Measurements from ENCODE around the gene RPL13A.
A peak's percentile ranks its signal among the peaks of the same experiment; 100 is the strongest.

The RPL13A gene

DNA sequence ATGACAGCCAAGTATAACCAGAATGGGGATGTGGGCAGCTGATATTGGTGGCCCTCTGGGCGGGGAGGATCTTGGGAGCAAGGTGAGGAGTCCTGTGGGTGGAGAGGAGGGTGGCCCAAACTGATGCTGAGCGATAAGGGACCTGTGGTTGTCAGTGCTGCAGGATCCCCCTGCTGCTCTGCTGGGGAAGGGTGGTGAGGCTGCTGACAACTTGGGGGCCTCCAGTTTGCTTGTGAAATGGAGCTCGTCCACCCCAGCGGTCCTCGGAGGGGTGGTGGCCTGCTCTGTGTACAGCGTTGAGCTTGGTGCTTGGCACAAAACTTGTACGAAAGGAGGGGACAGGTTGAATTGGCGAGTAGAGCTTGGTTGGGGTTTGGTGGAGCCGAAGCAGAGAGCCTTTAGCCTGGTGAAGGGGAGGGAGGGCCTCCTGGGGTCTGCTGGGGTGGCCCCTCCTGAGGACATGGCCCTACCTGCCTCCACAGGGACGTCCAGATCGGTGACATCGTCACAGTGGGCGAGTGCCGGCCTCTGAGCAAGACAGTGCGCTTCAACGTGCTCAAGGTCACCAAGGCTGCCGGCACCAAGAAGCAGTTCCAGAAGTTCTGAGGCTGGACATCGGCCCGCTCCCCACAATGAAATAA is 11.7 kb downstream of the RPL13A start:
- no peak overlapping the region for H3K4me3 ChIP-seq (ENCODE audit: low read length)
- DNase-seq (ENCODE audit: low read depth), result no peak
- TF ChIP-seq, protein P1, sequence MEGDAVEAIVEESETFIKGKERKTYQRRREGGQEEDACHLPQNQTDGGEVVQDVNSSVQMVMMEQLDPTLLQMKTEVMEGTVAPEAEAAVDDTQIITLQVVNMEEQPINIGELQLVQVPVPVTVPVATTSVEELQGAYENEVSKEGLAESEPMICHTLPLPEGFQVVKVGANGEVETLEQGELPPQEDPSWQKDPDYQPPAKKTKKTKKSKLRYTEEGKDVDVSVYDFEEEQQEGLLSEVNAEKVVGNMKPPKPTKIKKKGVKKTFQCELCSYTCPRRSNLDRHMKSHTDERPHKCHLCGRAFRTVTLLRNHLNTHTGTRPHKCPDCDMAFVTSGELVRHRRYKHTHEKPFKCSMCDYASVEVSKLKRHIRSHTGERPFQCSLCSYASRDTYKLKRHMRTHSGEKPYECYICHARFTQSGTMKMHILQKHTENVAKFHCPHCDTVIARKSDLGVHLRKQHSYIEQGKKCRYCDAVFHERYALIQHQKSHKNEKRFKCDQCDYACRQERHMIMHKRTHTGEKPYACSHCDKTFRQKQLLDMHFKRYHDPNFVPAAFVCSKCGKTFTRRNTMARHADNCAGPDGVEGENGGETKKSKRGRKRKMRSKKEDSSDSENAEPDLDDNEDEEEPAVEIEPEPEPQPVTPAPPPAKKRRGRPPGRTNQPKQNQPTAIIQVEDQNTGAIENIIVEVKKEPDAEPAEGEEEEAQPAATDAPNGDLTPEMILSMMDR (conservative IDR thresholded peaks at IDR 0.05; ENCODE audit: low read depth, low read length), result no peak

DNA sequence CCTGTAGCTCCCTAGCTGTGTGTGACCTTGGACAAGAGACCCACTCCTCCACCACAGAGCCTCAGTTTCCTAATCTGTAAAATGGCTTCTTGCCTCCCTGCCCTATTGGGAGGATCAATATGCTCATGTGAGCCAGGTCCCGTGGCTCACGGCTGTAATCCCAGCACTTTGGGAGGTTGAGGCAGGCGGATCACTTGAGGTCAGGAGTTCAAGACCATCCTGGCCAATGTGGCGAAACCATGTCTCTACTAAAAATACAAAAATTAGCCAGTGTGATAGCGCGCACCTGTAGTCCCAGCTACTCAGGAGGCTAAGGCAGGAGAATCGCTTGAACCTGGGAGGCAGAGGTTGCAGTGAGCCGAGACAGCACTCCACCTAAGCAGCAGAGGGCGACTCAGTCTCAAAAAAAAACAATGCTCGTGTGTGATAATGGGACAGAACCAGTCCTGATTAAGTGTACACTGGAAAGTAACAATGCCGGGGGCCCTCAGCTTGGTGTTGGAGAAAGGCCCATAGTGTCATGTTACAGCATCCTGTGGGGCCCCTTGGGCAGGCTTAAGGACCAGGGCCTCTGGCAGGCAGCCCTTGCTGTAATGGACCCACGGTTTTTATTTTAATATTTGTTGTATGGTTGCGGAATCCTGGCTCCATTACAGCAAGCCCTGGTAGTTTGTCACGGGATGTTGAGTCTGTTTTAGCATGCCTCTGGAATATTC is 15.6 kb downstream of the RPL13A start:
- DNase-seq (ENCODE audit: low read depth), result peak; percentile 66
- TF ChIP-seq, protein P1 (conservative IDR thresholded peaks at IDR 0.05; ENCODE audit: low read depth, low read length), result peak; percentile 61
- H3K4me3 ChIP-seq (ENCODE audit: low read length), result no peak overlapping the region

DNA sequence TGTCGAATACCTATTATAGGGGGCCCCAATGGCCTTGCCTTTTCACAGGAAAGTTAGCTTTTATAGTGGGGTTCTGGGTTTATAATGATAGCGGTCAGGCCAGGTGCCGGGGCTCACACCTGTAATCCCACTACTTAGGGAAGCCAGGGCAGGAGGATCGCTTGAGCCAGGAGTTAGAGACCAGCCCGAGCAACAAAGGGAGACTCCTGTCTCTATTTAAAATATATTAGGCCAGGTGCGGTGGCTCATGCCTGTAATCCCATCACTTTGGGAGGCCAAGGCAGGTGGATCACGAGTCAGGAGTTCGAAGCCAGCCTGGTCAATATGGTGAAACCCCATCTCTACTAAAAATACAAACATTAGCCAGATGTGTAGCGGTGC is 16.2 kb downstream of the RPL13A start:
- H3K4me3 ChIP-seq (ENCODE audit: low read length), result no peak overlapping the region
- TF ChIP-seq, protein P1 (conservative IDR thresholded peaks at IDR 0.05; ENCODE audit: low read depth, low read length), result no peak
- DNase-seq (ENCODE audit: low read depth), result no peak

DNA sequence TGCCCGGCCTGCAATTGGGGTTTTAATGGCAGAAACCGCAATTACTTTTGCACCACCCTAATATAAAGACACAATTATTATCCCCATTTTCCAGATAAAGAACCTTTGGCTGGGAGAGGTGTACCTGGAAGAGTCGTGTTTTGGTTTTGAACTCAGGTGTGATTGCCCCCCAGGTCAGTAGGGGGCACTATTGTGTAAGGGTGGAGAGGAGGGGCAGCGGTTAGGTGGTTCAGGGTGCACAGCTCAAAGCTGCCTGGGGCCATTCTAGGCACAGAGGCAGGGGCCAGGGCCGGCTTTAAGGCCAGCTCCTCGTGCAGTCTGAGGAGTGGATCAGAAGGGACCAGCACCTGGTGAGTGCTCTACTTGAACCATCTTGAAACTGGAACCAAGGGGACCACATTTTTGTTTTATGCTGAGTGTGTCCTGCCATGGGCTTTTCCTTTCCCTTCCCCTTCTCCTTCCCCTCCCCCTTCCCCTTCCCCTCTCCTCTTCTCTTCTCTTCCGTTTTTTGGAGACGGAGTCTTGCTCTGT is 19.2 kb downstream of the RPL13A start:
- no peak overlapping the region for H3K4me3 ChIP-seq (ENCODE audit: low read length)
- TF ChIP-seq, protein P1 (conservative IDR thresholded peaks at IDR 0.05; ENCODE audit: low read depth, low read length), result peak; percentile 82
- no peak for DNase-seq (ENCODE audit: low read depth)

DNA sequence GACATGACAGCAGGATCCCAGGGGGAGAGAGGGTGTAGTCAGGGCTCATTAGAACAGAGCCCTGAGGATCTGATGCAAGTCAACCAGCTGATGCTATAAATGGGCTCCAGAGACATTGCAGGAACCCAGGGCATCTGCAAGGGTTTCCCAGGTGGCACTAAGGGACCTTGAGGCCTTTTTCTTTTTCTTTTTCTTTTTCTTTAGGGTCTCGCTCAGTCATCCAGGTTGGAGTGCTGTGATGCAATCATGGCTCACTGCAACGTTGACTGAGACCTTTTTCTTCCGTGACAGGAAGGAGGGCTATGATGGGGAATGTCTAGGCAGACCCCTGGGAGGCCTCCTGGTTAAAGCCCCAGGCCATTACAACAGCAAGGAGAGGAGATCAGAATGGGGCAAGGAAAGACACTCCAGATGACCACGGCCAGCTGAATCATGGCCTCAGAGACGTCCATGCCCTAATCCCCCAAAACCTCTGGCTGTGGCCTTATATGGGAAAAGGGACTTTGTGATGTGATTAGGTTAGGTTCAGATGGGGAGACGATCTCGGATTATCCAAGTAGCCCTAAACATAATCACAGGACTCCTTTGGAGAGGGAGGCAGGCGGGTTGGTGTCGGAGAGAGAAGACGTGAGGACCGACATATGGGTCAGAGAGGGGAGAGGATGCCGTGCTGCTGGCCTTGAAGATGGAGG is 20.5 kb downstream of the RPL13A start:
- no peak for DNase-seq (ENCODE audit: low read depth)
- no peak overlapping the region for H3K4me3 ChIP-seq (ENCODE audit: low read length)
- TF ChIP-seq, protein P1 (conservative IDR thresholded peaks at IDR 0.05; ENCODE audit: low read depth, low read length), result no peak

DNA sequence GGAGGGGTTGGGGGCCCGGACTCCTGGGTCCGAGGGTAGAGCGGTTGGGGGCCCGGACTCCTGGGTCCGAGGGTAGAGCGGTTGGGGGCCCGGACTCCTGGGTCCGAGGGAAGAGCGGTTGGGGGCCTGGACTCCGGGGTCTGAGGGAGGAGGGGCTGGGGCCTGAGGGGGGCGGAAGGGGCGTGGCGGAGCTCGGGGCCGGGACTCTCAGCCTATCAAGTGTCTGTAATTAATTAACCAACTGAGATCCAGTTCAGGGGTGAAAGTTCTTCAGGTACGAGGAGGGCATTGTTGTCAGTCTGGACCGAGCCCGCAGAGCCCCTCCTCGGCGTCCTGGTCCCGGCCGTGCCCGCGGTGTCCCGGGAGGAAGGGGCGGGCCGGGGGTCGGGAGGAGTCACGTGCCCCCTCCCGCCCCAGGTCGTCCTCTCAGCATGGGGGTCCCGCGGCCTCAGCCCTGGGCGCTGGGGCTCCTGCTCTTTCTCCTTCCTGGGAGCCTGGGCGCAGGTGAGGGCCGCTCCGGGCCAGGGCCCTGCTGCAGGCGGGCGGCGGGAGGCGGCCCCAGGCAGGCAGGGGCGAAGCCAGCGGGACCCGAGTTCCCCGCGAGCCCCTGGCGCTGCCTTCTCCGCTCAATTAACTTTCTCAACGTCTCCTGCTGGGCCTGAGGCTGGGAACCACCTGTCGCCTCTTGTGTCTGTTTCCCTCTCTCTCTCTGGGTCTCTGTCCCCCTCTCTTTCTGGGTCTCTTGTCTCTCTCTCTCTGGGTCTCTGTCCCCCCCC is 25.8 kb downstream of the RPL13A start:
- peak overlapping the region; percentile 64 for H3K4me3 ChIP-seq (ENCODE audit: low read length)
- TF ChIP-seq, protein P1 (conservative IDR thresholded peaks at IDR 0.05; ENCODE audit: low read depth, low read length), result no peak
- DNase-seq (ENCODE audit: low read depth), result no peak
